Activated naive CD4-positive, alpha-beta T cell treated with anti-CD3 and anti-CD28 coated beads, Interleukin-2, amount 50 U/mL, for 24 hours (primary cell): Measurements from ENCODE around the gene TCF23.

Source experiments
- H3K27ac Mint-ChIP-seq: one replicate; pipeline ENCODE4 v1.8.0; 2021; ENCODE audit warnings: mild to moderate bottlenecking, mixed read lengths
- H3K27me3 Mint-ChIP-seq: one replicate; pipeline ENCODE4 v1.8.0; 2021; ENCODE audit warnings: mixed read lengths
- H3K36me3 Mint-ChIP-seq: one replicate; pipeline ENCODE4 v1.8.0; 2021; ENCODE audit warnings: mixed read lengths
- H3K4me1 Mint-ChIP-seq: one replicate; pipeline ENCODE4 v1.8.0; 2021; ENCODE audit warnings: mixed read lengths
- H3K4me3 Mint-ChIP-seq: one replicate; pipeline ENCODE4 v1.8.0; 2021; ENCODE audit warnings: mild to moderate bottlenecking, mixed read lengths
- H3K9me3 Mint-ChIP-seq: one replicate; pipeline ENCODE4 v1.8.0; 2021; ENCODE audit warnings: mixed read lengths

TCF23 gene

GRCh38 chr2:27123302-27124150 is 25.3 kb upstream of the TCF23 start, which contains the start of gene ABHD1:
TSS of gene ABHD1 (plus strand) at chr2:27123815. CDS start at chr2:27123949, 134 bp downstream.
- no peaks in the 10 kb centered on the region for H3K9me3 Mint-ChIP-seq
- H3K27me3 Mint-ChIP-seq: peaks cover 9% of the 10 kb centered on the region
- H3K36me3 Mint-ChIP-seq: no peaks in the 10 kb centered on the region
- H3K4me1 Mint-ChIP-seq: peaks cover 16% of the 10 kb centered on the region
- peak within 1 kb of the TSS; percentile 57 for H3K27ac Mint-ChIP-seq
- H3K4me3 Mint-ChIP-seq: peak within 1 kb of the TSS; percentile 87

GRCh38 chr2:27125104-27125503 is 23.7 kb upstream of the TCF23 start:
- Mint-ChIP-seq H3K27ac (no peak overlapping the region), H3K27me3 (peaks cover under 1% of the 10 kb centered on the region)

GRCh38 chr2:27126252-27126710 is 22.5 kb upstream of the TCF23 start:
- no peaks in the 10 kb centered on the region for H3K27me3 Mint-ChIP-seq
- no peak overlapping the region for H3K27ac Mint-ChIP-seq
- H3K36me3 Mint-ChIP-seq: peaks cover 4% of the 10 kb centered on the region
- no peaks in the 10 kb centered on the region for H3K9me3 Mint-ChIP-seq
- peaks cover 13% of the 10 kb centered on the region for H3K4me1 Mint-ChIP-seq
- no peak overlapping the region for H3K4me3 Mint-ChIP-seq

More at GRCh38 chr2:27125104-27125503, 23.7 kb upstream of the TCF23 start:
- Mint-ChIP-seq H3K9me3 (no peaks in the 10 kb centered on the region), H3K36me3 (no peaks in the 10 kb centered on the region), H3K4me1 (peaks cover 12% of the 10 kb centered on the region), H3K4me3 (no peak overlapping the region)

GRCh38 chr2:27127883-27128667 is 20.7 kb upstream of the TCF23 start:
- Mint-ChIP-seq H3K27ac (no peak overlapping the region), H3K27me3 (no peaks in the 10 kb centered on the region)

GRCh38 chr2:27128668-27129571 is 19.9 kb upstream of the TCF23 start:
- Mint-ChIP-seq H3K4me3 (no peak overlapping the region), H3K36me3 (peaks cover 9% of the 10 kb centered on the region), H3K27ac (peak overlapping the region; percentile 63), H3K4me1 (peaks cover 19% of the 10 kb centered on the region), H3K27me3 (no peaks in the 10 kb centered on the region), H3K9me3 (no peaks in the 10 kb centered on the region)

More at GRCh38 chr2:27127883-27128667, 20.7 kb upstream of the TCF23 start:
- Mint-ChIP-seq H3K36me3 (peaks cover 8% of the 10 kb centered on the region), H3K4me1 (peaks cover 15% of the 10 kb centered on the region), H3K4me3 (no peak overlapping the region), H3K9me3 (no peaks in the 10 kb centered on the region)

- Mint-ChIP-seq H3K4me3 (no peak overlapping the region), H3K4me1 (peaks cover 19% of the 10 kb centered on the region), H3K9me3 (no peaks in the 10 kb centered on the region), H3K27ac (no peak overlapping the region), H3K36me3 (peaks cover 9% of the 10 kb centered on the region), H3K27me3 (no peaks in the 10 kb centered on the region)
Measured at GRCh38 chr2:27130396-27130795, 18.4 kb upstream of the TCF23 start.

- H3K27me3 Mint-ChIP-seq: no peaks in the 10 kb centered on the region
- H3K27ac Mint-ChIP-seq: no peak overlapping the region
- H3K9me3 Mint-ChIP-seq: no peaks in the 10 kb centered on the region
- H3K36me3 Mint-ChIP-seq: peaks cover 9% of the 10 kb centered on the region
- peak overlapping the region; percentile 6 for H3K4me3 Mint-ChIP-seq
- peaks cover 19% of the 10 kb centered on the region for H3K4me1 Mint-ChIP-seq
Measured at GRCh38 chr2:27131429-27131828, 17.4 kb upstream of the TCF23 start.

- Mint-ChIP-seq H3K4me1 (peaks cover 19% of the 10 kb centered on the region), H3K9me3 (no peaks in the 10 kb centered on the region), H3K27me3 (no peaks in the 10 kb centered on the region), H3K36me3 (peaks cover 9% of the 10 kb centered on the region), H3K27ac (peak overlapping the region; percentile 59), H3K4me3 (peak overlapping the region; percentile 92)
Measured at GRCh38 chr2:27133195-27133875, 15.5 kb upstream of the TCF23 start.

GRCh38 chr2:27133905-27134780 is 14.7 kb upstream of the TCF23 start, which contains the start of gene PREB:
TSS of gene PREB (minus strand) at chr2:27134636. CDS start at chr2:27134421, 215 bp downstream.
- H3K27ac Mint-ChIP-seq: peak within 1 kb of the TSS; percentile 98

GRCh38 chr2:27134781-27135477 is 13.9 kb upstream of the TCF23 start:
- H3K4me1 Mint-ChIP-seq: peaks cover 19% of the 10 kb centered on the region
- peak overlapping the region; percentile 98 for H3K27ac Mint-ChIP-seq
- H3K36me3 Mint-ChIP-seq: peaks cover 9% of the 10 kb centered on the region
- H3K9me3 Mint-ChIP-seq: no peaks in the 10 kb centered on the region
- H3K27me3 Mint-ChIP-seq: no peaks in the 10 kb centered on the region
- H3K4me3 Mint-ChIP-seq: peak overlapping the region; percentile 92

More at GRCh38 chr2:27133905-27134780, 14.7 kb upstream of the TCF23 start, which contains the start of gene PREB:
- Mint-ChIP-seq H3K36me3 (peaks cover 9% of the 10 kb centered on the region), H3K9me3 (no peaks in the 10 kb centered on the region), H3K4me3 (peak within 1 kb of the TSS; percentile 92), H3K27me3 (no peaks in the 10 kb centered on the region), H3K4me1 (peaks cover 19% of the 10 kb centered on the region)

- peak overlapping the region; percentile 98 for H3K27ac Mint-ChIP-seq
- H3K4me3 Mint-ChIP-seq: peak overlapping the region; percentile 92
- H3K36me3 Mint-ChIP-seq: peaks cover 9% of the 10 kb centered on the region
- H3K4me1 Mint-ChIP-seq: peaks cover 19% of the 10 kb centered on the region
- H3K9me3 Mint-ChIP-seq: no peaks in the 10 kb centered on the region
- H3K27me3 Mint-ChIP-seq: no peaks in the 10 kb centered on the region
Measured at GRCh38 chr2:27135478-27135955, 13.3 kb upstream of the TCF23 start.

- Mint-ChIP-seq H3K27ac (no peak overlapping the region), H3K36me3 (peaks cover 4% of the 10 kb centered on the region), H3K9me3 (no peaks in the 10 kb centered on the region), H3K4me1 (peaks cover 16% of the 10 kb centered on the region), H3K4me3 (no peak overlapping the region), H3K27me3 (no peaks in the 10 kb centered on the region)
Measured at GRCh38 chr2:27136751-27137150, 12.1 kb upstream of the TCF23 start.

- Mint-ChIP-seq H3K27ac (no peak overlapping the region), H3K4me3 (no peak overlapping the region), H3K27me3 (no peaks in the 10 kb centered on the region), H3K4me1 (peaks cover 14% of the 10 kb centered on the region), H3K9me3 (no peaks in the 10 kb centered on the region), H3K36me3 (peaks cover 4% of the 10 kb centered on the region)
Measured at GRCh38 chr2:27137322-27137935, 11.4 kb upstream of the TCF23 start.
